Measurements from ENCODE around the gene PRX. TPM values are rescaled to one million over a fixed set of nuclear protein-coding genes. Genes with fewer than 3 reads are reported as not detected.
"Not testable (repeated sequence)": the region's sequence is repeated elsewhere in the genome, so short reads cannot be mapped to it uniquely, and the experiment has no call there.

PRX gene
- polyA plus RNA-seq, 12 donors = 5.1 to 9.6 (median 6.3) TPM; not detected in 1

DNA sequence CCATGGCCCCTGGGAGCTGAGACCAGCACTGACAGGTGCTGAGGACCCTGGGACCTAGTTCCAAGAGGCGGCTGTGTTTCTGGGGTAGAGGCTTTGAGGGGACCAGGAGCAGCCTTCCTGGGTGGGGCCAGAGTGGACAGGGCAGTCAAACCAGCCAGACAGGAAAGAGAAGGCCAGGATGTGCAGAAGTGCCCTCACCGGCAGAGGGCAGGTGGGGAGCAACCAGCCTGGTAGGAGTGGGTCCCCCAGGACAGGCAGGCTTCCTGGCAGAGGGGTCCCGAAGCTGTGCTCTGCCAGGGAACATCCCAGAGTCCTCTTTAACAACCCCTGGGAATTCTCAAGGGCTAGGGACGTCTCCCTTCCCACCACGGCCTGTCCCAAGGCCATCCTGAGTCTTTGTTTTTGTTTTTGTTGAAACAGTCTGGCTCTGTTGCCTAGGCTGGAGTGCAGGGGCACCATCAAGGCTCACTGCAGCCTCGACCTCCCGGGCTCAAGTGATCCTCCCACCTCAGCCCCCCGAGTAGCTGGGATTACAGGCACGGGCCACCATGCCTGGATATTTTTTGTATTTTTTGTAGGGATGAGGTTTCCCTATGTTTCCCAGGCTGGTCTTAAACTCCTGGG is 20.2 kb downstream of the PRX start:
- DNase-seq = no peak

GRCh38 chr19:40392123-40392522 is 21.1 kb downstream of the PRX start:
- no peak for DNase-seq

- no peak for DNase-seq
Observed at GRCh38 chr19:40390084-40390742, 23.0 kb downstream of the PRX start, which contains the start of gene HIPK4. HIPK4 (minus strand) TSS chr19:40390181; CDS start chr19:40389902, 279 bp downstream.

- no peak for DNase-seq
Observed at GRCh38 chr19:40389404-40390083, 23.6 kb downstream of the PRX start.

GRCh38 chr19:40388481-40388880 is 24.7 kb downstream of the PRX start:
- DNase-seq = no peak

DNA sequence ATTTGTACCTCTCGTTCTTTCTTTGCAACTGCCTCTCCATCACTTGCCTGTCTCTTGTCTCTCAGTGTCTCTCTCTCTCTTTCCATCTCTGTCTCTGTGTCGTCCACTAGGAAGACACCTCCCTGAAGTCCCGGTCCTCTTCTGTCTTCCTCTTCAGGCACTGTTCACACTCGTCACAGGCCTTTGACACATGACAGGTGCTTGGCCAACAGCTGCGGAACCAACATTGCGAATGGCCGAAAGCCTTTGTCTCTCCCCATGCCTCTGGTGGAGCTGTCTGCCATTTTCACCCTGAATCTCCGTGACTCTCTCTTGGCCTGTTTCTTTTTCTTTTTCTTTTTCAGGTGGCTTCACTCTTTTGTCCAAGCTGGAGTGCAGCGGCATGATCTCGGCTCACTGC is 26.0 kb downstream of the PRX start:
- DNase-seq = no peak

- no peak for DNase-seq
Observed at GRCh38 chr19:40383668-40384248, 29.4 kb downstream of the PRX start.

- no peak for DNase-seq
Observed at GRCh38 chr19:40381321-40381720, 31.9 kb downstream of the PRX start.

- DNase-seq = no peak
Observed at GRCh38 chr19:40380199-40381037, 32.8 kb downstream of the PRX start.

GRCh38 chr19:40379446-40380198 is 33.6 kb downstream of the PRX start:
- DNase-seq = no peak

GRCh38 chr19:40378509-40378908 is 34.7 kb downstream of the PRX start:
- DNase-seq = no peak

GRCh38 chr19:40377876-40378385 is 35.2 kb downstream of the PRX start:
- no peak for DNase-seq

DNA sequence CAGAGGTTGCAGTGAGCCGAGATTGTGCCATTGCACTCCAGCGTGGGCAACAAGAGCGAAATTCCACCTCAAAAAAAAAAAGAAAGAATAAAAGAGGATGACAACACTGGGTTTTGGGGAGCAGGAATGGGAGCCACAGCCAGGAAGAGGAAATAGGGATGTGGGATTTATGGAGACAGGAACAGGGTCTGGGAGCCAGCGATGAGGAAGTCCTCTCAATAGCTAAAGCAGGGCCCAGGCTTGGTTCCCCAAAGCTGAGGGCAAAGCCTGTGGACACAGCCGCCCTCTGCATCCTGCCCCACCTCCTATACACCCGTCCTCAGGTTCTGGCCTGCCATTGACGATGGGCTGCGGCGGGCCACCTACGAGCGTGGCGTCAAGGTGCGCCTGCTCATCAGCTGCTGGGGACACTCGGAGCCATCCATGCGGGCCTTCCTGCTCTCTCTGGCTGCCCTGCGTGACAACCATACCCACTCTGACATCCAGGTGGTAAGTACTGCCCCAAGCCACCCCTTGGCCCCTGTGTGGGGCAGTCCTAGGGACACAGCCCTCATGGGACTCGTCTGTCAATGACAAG is 36.8 kb downstream of the PRX start:
- DNase-seq = no peak

DNA sequence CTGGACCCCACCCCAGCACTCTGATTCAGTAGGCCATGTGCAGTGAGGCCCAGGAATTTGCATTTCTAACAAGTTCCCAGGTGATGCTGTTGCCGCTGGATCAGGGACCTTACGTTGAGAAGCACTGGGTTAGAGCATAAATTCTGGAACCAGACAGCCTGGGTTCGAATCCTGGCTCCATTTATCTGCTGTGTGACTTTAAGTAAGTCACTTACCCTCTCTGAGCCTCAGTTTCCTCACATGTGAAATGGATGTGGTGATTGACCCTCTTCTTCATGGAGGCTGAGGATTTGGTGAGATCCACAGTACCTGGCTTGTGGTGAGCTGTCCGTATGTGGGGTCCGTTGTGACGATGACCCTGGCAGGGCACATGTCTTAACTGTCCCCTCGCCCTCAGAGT is 39.1 kb downstream of the PRX start:
- no peak for DNase-seq

DNA sequence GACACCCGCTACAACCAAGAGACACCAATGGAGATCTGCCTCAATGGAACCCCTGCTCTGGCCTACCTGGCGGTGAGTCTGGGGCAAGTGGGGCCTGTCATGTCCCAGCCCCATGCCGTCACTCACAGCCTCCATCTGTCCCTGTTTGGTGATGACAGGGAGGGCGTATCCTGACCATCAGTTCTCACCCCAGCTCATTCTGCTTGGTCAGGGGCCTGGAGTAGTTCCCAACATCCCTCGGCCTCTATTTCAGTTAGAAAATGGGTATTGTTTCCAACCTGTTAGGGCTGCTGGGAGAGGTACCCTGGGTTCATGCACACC is 41.4 kb downstream of the PRX start:
- DNase-seq = no peak

GRCh38 chr19:40370997-40371801 is 42.0 kb downstream of the PRX start:
- no peak for DNase-seq

- DNase-seq = not testable (repeated sequence)
Observed at GRCh38 chr19:40370253-40370652, 42.9 kb downstream of the PRX start.

GRCh38 chr19:40369797-40370196 is 43.4 kb downstream of the PRX start:
- no peak for DNase-seq

- no peak for DNase-seq
Observed at GRCh38 chr19:40367577-40368434, 45.4 kb downstream of the PRX start.
